NCI-H1092 (cell line): ENCODE measurements around the gene TTC9.

Experiments used
- DNase-seq: peaks from one replicate; lab custom pipeline; 2025; lab: John Stamatoyannopoulos, UW

The TTC9 gene

GRCh38 chr14:70641548-70642302, at the start of gene TTC9:
TTC9 (plus strand) TSS chr14:70641916; CDS start chr14:70642130, 214 bp downstream.
- DNase-seq, result no peak

- no peak for DNase-seq
These were observed 47.3 kb upstream of the TTC9 start for GRCh38 chr14:70594461-70594860.

- DNase-seq, result no peak
These were observed 46.1 kb upstream of the TTC9 start for GRCh38 chr14:70595443-70596185.

GRCh38 chr14:70597731-70598130, 44.0 kb upstream of the TTC9 start:
- DNase-seq, result no peak

- DNase-seq, result no peak
These were observed 42.4 kb upstream of the TTC9 start for GRCh38 chr14:70599345-70599744.

GRCh38 chr14:70600382-70601157, 41.1 kb upstream of the TTC9 start, which contains the start of gene MED6:
MED6 (minus strand) TSS chr14:70600655; CDS start chr14:70600637, 18 bp downstream.
- DNase-seq, result peak; percentile 89

- DNase-seq, result no peak
These were observed 40.6 kb upstream of the TTC9 start for GRCh38 chr14:70601162-70601561.

GRCh38 chr14:70602254-70602653, 39.5 kb upstream of the TTC9 start:
- no peak for DNase-seq

- no peak for DNase-seq
These were observed 30.5 kb upstream of the TTC9 start for GRCh38 chr14:70611216-70611615.

GRCh38 chr14:70616646-70617045, 25.1 kb upstream of the TTC9 start:
- DNase-seq, result no peak

GRCh38 chr14:70618314-70618713, 23.4 kb upstream of the TTC9 start:
- DNase-seq, result no peak

GRCh38 chr14:70619708-70620107, 22.0 kb upstream of the TTC9 start:
- no peak for DNase-seq

GRCh38 chr14:70622111-70622712, 19.5 kb upstream of the TTC9 start:
- DNase-seq, result peak; percentile 10

- no peak for DNase-seq
These were observed 16.7 kb upstream of the TTC9 start for GRCh38 chr14:70624972-70625371.

GRCh38 chr14:70631948-70632347, 9.8 kb upstream of the TTC9 start:
- no peak for DNase-seq

- DNase-seq, result no peak
These were observed 5.6 kb upstream of the TTC9 start for GRCh38 chr14:70635971-70636595.

- DNase-seq, result no peak
These were observed 3.3 kb upstream of the TTC9 start for GRCh38 chr14:70638416-70638815.

GRCh38 chr14:70640938-70641547, 673 bp upstream of the TTC9 start:
- peak; percentile 10 for DNase-seq

- no peak for DNase-seq
These were observed 853 bp downstream of the TTC9 start for GRCh38 chr14:70642303-70643235.

GRCh38 chr14:70643967-70644366, 2.3 kb downstream of the TTC9 start:
- DNase-seq, result no peak
